HUES64 (cell line): ENCODE measurements around the gene ASH1L.
"Not testable (repeated sequence)": the region's sequence is repeated elsewhere in the genome, so short reads cannot be mapped to it uniquely, and the experiment has no call there.

Experiments
- H3K27ac ChIP-seq: 2 replicates; pipeline ENCODE4 v1.7.0; 2013; ENCODE audit warnings: low read depth, low read length, inconsistent platforms
- H3K27me3 ChIP-seq: 2 replicates; pipeline ENCODE4 v1.6.1; 2013; ENCODE audit warnings: mild to moderate bottlenecking, low read length; ENCODE audit not compliant: insufficient read depth
- H3K36me3 ChIP-seq: 2 replicates; pipeline ENCODE4 v1.6.1; 2013; ENCODE audit warnings: mild to moderate bottlenecking, low read length; ENCODE audit not compliant: insufficient read depth
- H3K4me1 ChIP-seq: 2 replicates; pipeline ENCODE4 v1.6.1; 2013; ENCODE audit warnings: mild to moderate bottlenecking, low read length, moderate library complexity; ENCODE audit not compliant: insufficient read depth
- H3K4me3 ChIP-seq: 2 replicates; pipeline ENCODE4 v1.5.1; 2013; ENCODE audit warnings: mild to moderate bottlenecking, low read length, moderate library complexity
- H3K9ac ChIP-seq: 2 replicates; pipeline ENCODE4 v1.6.1; 2013; ENCODE audit warnings: mild to moderate bottlenecking, low read depth, low read length
- H3K9me3 ChIP-seq: 2 replicates; pipeline ENCODE4 v1.6.1; 2013; ENCODE audit warnings: low read depth, low read length; ENCODE audit not compliant: insufficient read depth
- WGBS: fragments of 150-250, 120-280 bp; methylation state at CpG from one replicate; pipeline ENCODE4 v1.1.7; 2013; ENCODE audit warnings: missing lambda C conversion rate; 5-methylcytosine and 5-hydroxymethylcytosine counted together

The ASH1L gene

GRCh38 chr1:155466996-155467395 is 95.6 kb downstream of the ASH1L start:
- Histone ChIP-seq H3K27me3 (no peaks in the 10 kb centered on the region), H3K4me1 (no peaks in the 10 kb centered on the region), H3K4me3 (no peak overlapping the region), H3K9ac (no peak overlapping the region), H3K9me3 (peaks cover 12% of the 10 kb centered on the region), H3K36me3 (peaks cover 21% of the 10 kb centered on the region; the same call in 1 of the 2 replicates), H3K27ac (no peak overlapping the region)

- no peak overlapping the region for H3K4me3 ChIP-seq
- no peak overlapping the region for H3K27ac ChIP-seq
- 100% methylated on average over 1 of the region's 1 CpG for WGBS
- H3K9ac ChIP-seq = no peak overlapping the region
- peaks cover 8% of the 10 kb centered on the region for H3K9me3 ChIP-seq
- peaks cover 18% of the 10 kb centered on the region; the same call in 1 of the 2 replicates for H3K36me3 ChIP-seq
- H3K27me3 ChIP-seq = no peaks in the 10 kb centered on the region
- no peaks in the 10 kb centered on the region for H3K4me1 ChIP-seq
Observed at GRCh38 chr1:155466617-155466972, 96.0 kb downstream of the ASH1L start.

GRCh38 chr1:155463865-155464650 is 98.5 kb downstream of the ASH1L start:
- Histone ChIP-seq H3K27me3 (no peaks in the 10 kb centered on the region), H3K27ac (no peak overlapping the region), H3K9ac (no peak overlapping the region), H3K9me3 (no peaks in the 10 kb centered on the region), H3K36me3 (peaks cover 19% of the 10 kb centered on the region), H3K4me3 (no peak overlapping the region), H3K4me1 (no peaks in the 10 kb centered on the region)
- WGBS = 89% methylated on average over 4 of the region's 5 CpGs

DNA sequence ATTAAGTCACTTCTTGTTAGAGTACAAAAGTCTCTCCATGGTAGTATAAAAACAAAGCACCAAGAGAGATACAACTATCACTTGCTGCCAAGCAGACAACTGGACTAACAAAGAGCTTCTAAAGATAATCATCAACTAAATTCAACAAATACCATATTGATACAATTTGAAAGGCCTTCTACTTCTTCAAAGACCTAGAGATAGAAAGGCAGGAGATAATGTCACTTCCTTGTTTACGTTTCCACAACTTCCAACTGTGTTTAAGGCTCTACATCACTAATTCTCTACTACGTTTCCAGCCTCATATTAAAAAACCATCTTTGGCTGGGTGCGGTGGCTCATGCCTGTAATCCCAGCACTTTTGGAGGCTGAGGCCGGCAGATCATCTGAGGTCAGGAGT is 104.5 kb downstream of the ASH1L start:
- H3K27me3 ChIP-seq = no peaks in the 10 kb centered on the region
- no peaks in the 10 kb centered on the region for H3K9me3 ChIP-seq
- no peak overlapping the region for H3K27ac ChIP-seq
- H3K9ac ChIP-seq = no peak overlapping the region
- no peak overlapping the region for H3K4me3 ChIP-seq
- WGBS = 92% methylated on average over 4 of the region's 4 CpGs
- no peaks in the 10 kb centered on the region for H3K4me1 ChIP-seq
- peaks cover 26% of the 10 kb centered on the region for H3K36me3 ChIP-seq

- no peak overlapping the region for H3K4me3 ChIP-seq
- no peaks in the 10 kb centered on the region for H3K27me3 ChIP-seq
- H3K4me1 ChIP-seq = no peaks in the 10 kb centered on the region
- peaks cover 22% of the 10 kb centered on the region for H3K36me3 ChIP-seq
- no peak overlapping the region for H3K9ac ChIP-seq
- no peak overlapping the region for H3K27ac ChIP-seq
- no peaks in the 10 kb centered on the region for H3K9me3 ChIP-seq
- WGBS = 100% methylated on average over 2 of the region's 2 CpGs
Observed at GRCh38 chr1:155457266-155457665, 105.3 kb downstream of the ASH1L start.

DNA sequence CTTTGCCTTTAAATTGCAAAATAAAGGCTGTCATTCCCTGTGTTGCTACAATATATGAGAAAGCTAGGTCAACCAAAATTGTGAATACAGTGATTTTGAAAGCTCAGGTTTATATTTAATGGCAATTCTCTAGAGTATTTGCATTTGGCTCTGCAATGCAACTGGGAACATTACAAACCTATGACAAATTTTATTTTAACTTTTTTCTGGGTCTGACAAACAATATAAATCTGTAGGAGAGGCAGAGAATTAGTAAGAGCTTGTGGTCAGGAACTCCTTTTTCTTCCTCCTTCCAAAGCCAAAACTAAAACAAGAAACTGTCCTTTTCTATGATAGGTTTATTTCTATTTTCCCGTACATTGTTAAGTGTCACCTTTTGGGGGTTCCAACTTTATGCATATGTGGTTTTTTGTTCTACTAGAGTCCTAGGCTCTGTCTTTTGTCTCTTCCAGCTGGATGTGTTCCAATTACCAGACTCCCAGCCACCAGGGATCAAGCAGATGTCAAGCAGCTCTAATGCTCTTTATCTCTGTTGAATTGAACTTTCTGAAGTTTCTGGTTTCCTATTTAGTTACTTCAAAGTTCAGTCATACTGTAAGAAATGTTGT is 106.9 kb downstream of the ASH1L start:
- Histone ChIP-seq H3K9ac (no peak overlapping the region), H3K4me3 (no peak overlapping the region), H3K4me1 (no peaks in the 10 kb centered on the region), H3K27ac (no peak overlapping the region), H3K36me3 (peaks cover 21% of the 10 kb centered on the region), H3K27me3 (no peaks in the 10 kb centered on the region), H3K9me3 (no peaks in the 10 kb centered on the region)
- WGBS = 100% methylated on average over 1 of the region's 1 CpG

DNA sequence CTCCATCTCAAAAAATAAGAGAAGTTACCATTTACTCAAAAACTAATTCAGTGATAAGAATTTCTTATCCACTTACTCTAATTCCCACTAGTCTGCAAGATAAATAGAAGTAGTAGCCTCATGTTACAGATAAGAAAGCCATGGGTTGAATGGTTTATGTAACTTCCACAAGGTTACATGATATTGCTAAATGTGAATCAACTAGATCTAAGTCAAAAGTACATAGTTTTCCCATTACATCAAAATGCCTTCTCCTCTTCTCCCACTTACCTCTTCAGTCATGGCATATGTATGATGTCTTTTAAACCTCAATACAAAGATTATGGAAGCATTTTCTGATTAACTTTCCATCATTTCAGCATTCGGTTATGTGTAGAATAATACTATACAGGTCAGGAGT is 108.5 kb downstream of the ASH1L start:
- H3K27ac ChIP-seq = no peak overlapping the region
- no peaks in the 10 kb centered on the region for H3K9me3 ChIP-seq
- WGBS = 90% methylated on average over 1 of the region's 1 CpG
- no peaks in the 10 kb centered on the region for H3K27me3 ChIP-seq
- no peak overlapping the region for H3K9ac ChIP-seq
- H3K36me3 ChIP-seq = peaks cover 22% of the 10 kb centered on the region
- no peak overlapping the region for H3K4me3 ChIP-seq
- H3K4me1 ChIP-seq = no peaks in the 10 kb centered on the region

- Histone ChIP-seq H3K9me3 (no peaks in the 10 kb centered on the region), H3K4me1 (no peaks in the 10 kb centered on the region), H3K27ac (no peak overlapping the region), H3K4me3 (no peak overlapping the region), H3K9ac (no peak overlapping the region), H3K27me3 (no peaks in the 10 kb centered on the region), H3K36me3 (peaks cover 24% of the 10 kb centered on the region)
- 95% methylated on average over 7 of the region's 7 CpGs for WGBS
Observed at GRCh38 chr1:155453141-155453540, 109.5 kb downstream of the ASH1L start.

- no peaks in the 10 kb centered on the region for H3K27me3 ChIP-seq
- WGBS = 86% methylated on average over 7 of the region's 7 CpGs
Observed at GRCh38 chr1:155451199-155451598, 111.4 kb downstream of the ASH1L start.

GRCh38 chr1:155442431-155442830 is 120.2 kb downstream of the ASH1L start:
- not testable (repeated sequence) for H3K9me3 ChIP-seq, H3K4me3 ChIP-seq, H3K27me3 ChIP-seq, H3K9ac ChIP-seq, H3K27ac ChIP-seq, H3K4me1 ChIP-seq
- H3K36me3 ChIP-seq = peaks cover 21% of the 10 kb centered on the region
- WGBS = 86% methylated on average over 6 of the region's 6 CpGs

More at GRCh38 chr1:155451199-155451598, 111.4 kb downstream of the ASH1L start:
- H3K9me3 ChIP-seq = no peaks in the 10 kb centered on the region
- H3K9ac ChIP-seq = no peak overlapping the region
- no peaks in the 10 kb centered on the region for H3K4me1 ChIP-seq
- H3K4me3 ChIP-seq = no peak overlapping the region
- H3K36me3 ChIP-seq = peaks cover 30% of the 10 kb centered on the region
- H3K27ac ChIP-seq = no peak overlapping the region

DNA sequence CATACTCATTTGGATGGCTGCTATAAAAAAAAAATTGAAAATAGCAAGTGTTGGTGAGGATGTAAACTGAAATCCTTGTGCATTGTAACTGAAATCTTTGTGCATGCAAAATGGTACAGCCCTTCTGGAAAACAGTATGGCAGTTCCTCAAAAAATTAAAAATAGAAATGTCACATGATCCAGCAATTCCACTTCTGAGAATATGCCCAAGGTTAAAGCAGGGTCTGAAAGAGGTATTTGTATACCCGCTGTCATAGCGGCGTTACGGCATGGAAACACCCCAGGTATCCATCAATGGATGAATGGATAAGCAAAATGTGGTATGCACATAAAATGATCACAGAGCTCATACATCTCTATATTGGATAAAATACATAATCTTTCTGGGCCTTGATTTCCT is 125.2 kb downstream of the ASH1L start:
- Histone ChIP-seq H3K4me1 (no peaks in the 10 kb centered on the region), H3K9ac (no peak overlapping the region), H3K4me3 (no peak overlapping the region), H3K27ac (no peak overlapping the region), H3K27me3 (no peaks in the 10 kb centered on the region), H3K9me3 (no peaks in the 10 kb centered on the region), H3K36me3 (peaks cover 31% of the 10 kb centered on the region)
- 98% methylated on average over 4 of the region's 4 CpGs for WGBS
